ENCODE results near the gene IMPDH2. TPM values are rescaled to one million over a fixed set of nuclear protein-coding genes. Genes with fewer than 3 reads are reported as not detected.
A peak's percentile ranks its signal among the peaks of the same experiment; 100 is the strongest.

IMPDH2 gene
- total and polyA plus RNA-seq, 2 experiments from 2014 or later = 118 to 186 TPM

- TF ChIP-seq, protein P1, sequence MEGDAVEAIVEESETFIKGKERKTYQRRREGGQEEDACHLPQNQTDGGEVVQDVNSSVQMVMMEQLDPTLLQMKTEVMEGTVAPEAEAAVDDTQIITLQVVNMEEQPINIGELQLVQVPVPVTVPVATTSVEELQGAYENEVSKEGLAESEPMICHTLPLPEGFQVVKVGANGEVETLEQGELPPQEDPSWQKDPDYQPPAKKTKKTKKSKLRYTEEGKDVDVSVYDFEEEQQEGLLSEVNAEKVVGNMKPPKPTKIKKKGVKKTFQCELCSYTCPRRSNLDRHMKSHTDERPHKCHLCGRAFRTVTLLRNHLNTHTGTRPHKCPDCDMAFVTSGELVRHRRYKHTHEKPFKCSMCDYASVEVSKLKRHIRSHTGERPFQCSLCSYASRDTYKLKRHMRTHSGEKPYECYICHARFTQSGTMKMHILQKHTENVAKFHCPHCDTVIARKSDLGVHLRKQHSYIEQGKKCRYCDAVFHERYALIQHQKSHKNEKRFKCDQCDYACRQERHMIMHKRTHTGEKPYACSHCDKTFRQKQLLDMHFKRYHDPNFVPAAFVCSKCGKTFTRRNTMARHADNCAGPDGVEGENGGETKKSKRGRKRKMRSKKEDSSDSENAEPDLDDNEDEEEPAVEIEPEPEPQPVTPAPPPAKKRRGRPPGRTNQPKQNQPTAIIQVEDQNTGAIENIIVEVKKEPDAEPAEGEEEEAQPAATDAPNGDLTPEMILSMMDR (IDR thresholded peaks at IDR 0.05; ENCODE audit: low read depth, low read length) = no peak
- Histone ChIP-seq H3K9me3 (ENCODE audit: low read depth) (no peaks in the 10 kb centered on the region), H3K4me3 (peak overlapping the region; percentile 46), H3K36me3 (no peaks in the 10 kb centered on the region), H3K27me3 (no peaks in the 10 kb centered on the region), H3K4me1 (ENCODE audit: low read depth) (peaks cover 11% of the 10 kb centered on the region), H3K27ac (peak overlapping the region; percentile 86)
- DNase-seq (ENCODE audit: low read depth in 1 of 2, low spot score in 1 of 2) = no peak
Observed at GRCh38 chr3:48989126-48989795, 39.9 kb downstream of the IMPDH2 start.

DNA sequence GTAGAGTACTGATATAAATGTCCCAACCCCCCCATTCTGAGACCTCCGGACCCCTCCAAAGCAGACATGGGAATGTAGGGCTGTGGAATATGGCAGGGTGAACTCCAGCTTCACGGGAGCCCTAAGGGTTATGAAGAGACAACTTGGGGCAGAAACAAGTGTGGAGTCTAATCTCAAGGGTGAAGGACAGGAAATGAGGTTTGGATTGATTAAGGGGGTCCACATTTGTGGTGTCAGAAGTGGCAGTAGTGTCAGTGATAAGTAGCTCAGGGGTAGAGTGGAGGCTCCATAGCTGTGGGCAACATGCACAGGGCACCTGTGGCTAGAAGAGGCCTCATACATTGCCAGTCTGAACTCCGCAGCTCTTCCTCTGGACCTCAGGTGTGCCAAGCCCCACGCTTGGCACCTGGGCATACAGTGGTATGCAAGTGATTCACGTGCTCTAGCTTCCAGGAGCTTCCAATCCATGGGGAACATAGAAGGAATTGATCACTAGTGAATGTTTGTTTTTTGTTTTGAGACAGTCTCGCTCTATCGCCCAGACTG, 43.3 kb downstream of the IMPDH2 start:
- Histone ChIP-seq H3K4me1 (ENCODE audit: low read depth) (peaks cover 7% of the 10 kb centered on the region), H3K27ac (peak overlapping the region; percentile 39), H3K9me3 (ENCODE audit: low read depth) (no peaks in the 10 kb centered on the region), H3K36me3 (peaks cover 19% of the 10 kb centered on the region), H3K27me3 (no peaks in the 10 kb centered on the region), H3K4me3 (no peak overlapping the region)
- TF ChIP-seq, protein P1 (IDR thresholded peaks at IDR 0.05; ENCODE audit: low read depth, low read length) = no peak
- no peak for DNase-seq (ENCODE audit: low read depth in 1 of 2, low spot score in 1 of 2)

GRCh38 chr3:48984663-48985062, 44.5 kb downstream of the IMPDH2 start:
- DNase-seq (ENCODE audit: low read depth in 1 of 2, low spot score in 1 of 2) = no peak
- Histone ChIP-seq H3K27ac (peak overlapping the region; percentile 17), H3K36me3 (peaks cover 27% of the 10 kb centered on the region), H3K9me3 (ENCODE audit: low read depth) (no peaks in the 10 kb centered on the region), H3K27me3 (no peaks in the 10 kb centered on the region), H3K4me1 (ENCODE audit: low read depth) (peaks cover 4% of the 10 kb centered on the region), H3K4me3 (no peak overlapping the region)
- TF ChIP-seq, protein P1 (IDR thresholded peaks at IDR 0.05; ENCODE audit: low read depth, low read length) = no peak

GRCh38 chr3:48983096-48983495, 46.1 kb downstream of the IMPDH2 start:
- H3K27ac ChIP-seq = peak overlapping the region; percentile 57
- H3K27me3 ChIP-seq = no peaks in the 10 kb centered on the region
- TF ChIP-seq, protein P1 (IDR thresholded peaks at IDR 0.05; ENCODE audit: low read depth, low read length) = no peak
- no peaks in the 10 kb centered on the region for H3K9me3 ChIP-seq (ENCODE audit: low read depth)
- peaks cover 36% of the 10 kb centered on the region for H3K36me3 ChIP-seq
- H3K4me1 ChIP-seq (ENCODE audit: low read depth) = no peaks in the 10 kb centered on the region
- no peak for DNase-seq (ENCODE audit: low read depth in 1 of 2, low spot score in 1 of 2)
- no peak overlapping the region for H3K4me3 ChIP-seq

GRCh38 chr3:48982686-48983085, 46.5 kb downstream of the IMPDH2 start:
- Histone ChIP-seq H3K9me3 (ENCODE audit: low read depth) (no peaks in the 10 kb centered on the region), H3K27me3 (no peaks in the 10 kb centered on the region), H3K27ac (peak overlapping the region; percentile 57), H3K4me1 (ENCODE audit: low read depth) (no peaks in the 10 kb centered on the region), H3K36me3 (peaks cover 36% of the 10 kb centered on the region), H3K4me3 (no peak overlapping the region)
- TF ChIP-seq, protein P1 (IDR thresholded peaks at IDR 0.05; ENCODE audit: low read depth, low read length) = no peak
- no peak for DNase-seq (ENCODE audit: low read depth in 1 of 2, low spot score in 1 of 2)
